Measurements from ENCODE around the gene PRDM16.

DNA sequence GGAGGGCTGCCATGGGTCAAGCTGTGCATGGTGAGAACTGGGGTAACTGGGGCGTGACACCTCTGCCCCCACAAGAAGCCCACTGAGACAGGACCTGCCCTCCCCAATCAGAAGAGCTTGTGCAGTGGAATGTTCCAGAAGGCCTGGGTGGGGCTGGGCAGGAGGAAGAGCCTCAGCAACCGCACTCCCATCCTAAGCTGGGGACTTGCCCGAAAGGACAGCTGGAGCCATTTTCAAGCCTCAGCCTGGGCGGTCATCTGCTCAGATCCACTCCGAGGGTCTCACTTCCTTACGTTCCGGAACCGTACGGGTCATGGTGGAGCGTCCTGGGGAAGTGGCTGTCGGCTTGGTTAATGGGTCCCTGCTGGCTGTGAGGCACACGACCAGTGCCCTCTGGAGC lies 226.8 kb downstream of the PRDM16 start:
- TF ChIP-seq, protein P1, sequence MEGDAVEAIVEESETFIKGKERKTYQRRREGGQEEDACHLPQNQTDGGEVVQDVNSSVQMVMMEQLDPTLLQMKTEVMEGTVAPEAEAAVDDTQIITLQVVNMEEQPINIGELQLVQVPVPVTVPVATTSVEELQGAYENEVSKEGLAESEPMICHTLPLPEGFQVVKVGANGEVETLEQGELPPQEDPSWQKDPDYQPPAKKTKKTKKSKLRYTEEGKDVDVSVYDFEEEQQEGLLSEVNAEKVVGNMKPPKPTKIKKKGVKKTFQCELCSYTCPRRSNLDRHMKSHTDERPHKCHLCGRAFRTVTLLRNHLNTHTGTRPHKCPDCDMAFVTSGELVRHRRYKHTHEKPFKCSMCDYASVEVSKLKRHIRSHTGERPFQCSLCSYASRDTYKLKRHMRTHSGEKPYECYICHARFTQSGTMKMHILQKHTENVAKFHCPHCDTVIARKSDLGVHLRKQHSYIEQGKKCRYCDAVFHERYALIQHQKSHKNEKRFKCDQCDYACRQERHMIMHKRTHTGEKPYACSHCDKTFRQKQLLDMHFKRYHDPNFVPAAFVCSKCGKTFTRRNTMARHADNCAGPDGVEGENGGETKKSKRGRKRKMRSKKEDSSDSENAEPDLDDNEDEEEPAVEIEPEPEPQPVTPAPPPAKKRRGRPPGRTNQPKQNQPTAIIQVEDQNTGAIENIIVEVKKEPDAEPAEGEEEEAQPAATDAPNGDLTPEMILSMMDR (IDR thresholded peaks at IDR 0.05), result no peak
- TF ChIP-seq EZH2 (IDR thresholded peaks at IDR 0.05; ENCODE audit: borderline replicate concordance, insufficient read depth, low read depth, low read length, poor library complexity, severe bottlenecking), result no peak
